Glomerular endothelial cell (primary cell): ENCODE results near the gene NPEPL1. TPM values are rescaled to one million over a fixed set of nuclear protein-coding genes. Genes with fewer than 3 reads are reported as not detected.

Experiments
- DNase-seq: peaks from one replicate; pipeline ENCODE4 v3.0.0-alpha.2; 2011; ENCODE audit warnings: low read depth, low spot score; ENCODE audit errors: extremely low read depth
- total RNA-seq: library from RNA; depleted of rRNA; stranded (reverse); fragments of >200 nt; gene quantifications from 2 replicates; pipeline ENCODE4 v1.2.3, GENCODE V29; 2015

NPEPL1 gene
- total RNA-seq, 1 donor from 2014 or later: 36.9 TPM

DNA sequence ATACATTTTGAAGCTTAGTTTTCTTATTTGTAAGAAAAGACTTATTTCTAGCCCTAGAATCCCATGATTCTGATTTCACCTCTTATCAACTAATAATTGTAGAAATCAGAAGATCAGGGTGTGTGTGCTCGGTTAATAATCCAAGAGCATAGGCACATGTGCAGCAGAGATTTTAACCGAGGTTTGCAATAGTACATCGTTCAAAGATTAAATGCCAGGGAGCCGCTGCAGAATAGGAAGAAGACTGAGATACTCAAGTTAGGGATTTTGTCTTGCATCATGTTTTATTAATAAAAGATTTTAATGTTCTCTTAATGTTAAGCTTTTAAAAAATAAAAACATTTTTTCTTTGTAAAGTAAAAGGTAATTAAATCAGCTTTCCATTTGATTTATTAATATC, 34.6 kb upstream of the NPEPL1 start:
- no peak for DNase-seq

DNA sequence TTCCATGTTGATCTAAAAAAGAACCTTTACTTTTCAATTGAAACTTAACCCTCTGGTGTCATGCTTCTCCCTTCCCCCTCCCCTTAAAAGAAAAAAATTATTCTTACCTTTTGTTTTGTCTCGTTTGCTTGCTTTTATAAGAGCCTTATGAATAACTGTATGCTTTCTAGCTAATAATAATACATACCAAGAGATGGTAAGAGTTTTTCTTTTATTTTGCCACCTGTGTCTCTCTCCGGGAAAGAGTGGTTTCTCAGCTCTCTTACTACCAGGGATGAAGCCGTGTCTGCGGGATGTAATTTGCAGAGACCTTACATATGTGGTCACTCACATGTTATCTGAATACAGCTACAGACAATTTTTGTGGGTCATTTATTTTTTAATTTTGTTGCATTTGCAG, 33.8 kb upstream of the NPEPL1 start:
- DNase-seq: no peak

DNA sequence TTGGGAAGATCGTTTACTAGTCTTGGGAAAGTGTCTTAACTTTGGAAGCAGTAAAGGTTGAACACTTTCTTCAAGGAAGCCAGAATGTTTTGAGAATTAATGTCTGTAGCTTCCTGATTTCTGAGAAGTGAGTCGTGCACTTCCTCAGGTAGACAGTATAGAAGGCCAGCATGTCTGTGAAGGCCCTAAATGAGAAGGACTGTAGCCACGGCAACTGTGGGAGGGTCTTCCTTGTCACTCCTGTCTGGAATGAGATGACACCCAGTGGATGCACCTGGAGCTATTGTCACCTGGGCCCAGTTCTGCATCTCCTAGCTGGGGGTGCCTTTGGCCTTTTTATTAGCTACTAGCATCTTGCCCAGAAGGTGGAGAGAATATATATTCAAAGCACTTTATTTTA, 32.8 kb upstream of the NPEPL1 start:
- DNase-seq: no peak

DNA sequence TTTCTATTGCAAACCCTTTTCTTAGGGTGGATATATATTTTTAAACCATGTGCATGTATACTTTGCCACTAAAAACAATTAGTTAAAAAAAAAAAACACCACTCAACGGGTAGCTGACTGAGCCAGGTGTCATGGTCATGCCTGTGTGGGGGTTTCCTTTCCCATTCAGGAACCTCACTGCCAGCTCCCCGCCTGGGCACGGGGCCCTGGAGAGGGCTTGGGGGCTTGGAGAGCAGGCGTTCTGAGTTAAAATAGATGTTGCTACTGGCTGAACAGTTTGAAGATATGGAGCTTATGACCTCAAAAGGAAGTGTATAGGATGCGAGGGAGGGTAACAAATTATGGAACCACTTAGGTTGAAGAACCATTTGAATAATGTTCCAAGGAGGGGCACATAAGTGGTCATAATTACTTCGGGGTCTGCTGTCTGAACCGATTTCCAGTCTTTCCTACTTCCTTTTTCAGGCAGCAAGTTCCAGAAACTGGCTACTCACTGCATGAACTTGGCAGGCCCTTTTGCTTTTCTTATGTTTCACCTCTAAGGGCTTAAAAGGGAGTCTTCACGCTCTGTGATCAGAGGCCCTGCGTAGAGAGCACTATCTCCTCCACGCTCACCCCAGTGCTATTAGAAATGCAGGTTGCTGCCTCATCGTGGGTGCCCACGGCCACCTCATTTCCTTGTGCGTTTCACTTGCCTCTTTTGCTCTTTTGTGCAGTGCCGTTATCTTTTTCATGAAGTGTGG, 31.6 kb upstream of the NPEPL1 start:
- no peak for DNase-seq

DNA sequence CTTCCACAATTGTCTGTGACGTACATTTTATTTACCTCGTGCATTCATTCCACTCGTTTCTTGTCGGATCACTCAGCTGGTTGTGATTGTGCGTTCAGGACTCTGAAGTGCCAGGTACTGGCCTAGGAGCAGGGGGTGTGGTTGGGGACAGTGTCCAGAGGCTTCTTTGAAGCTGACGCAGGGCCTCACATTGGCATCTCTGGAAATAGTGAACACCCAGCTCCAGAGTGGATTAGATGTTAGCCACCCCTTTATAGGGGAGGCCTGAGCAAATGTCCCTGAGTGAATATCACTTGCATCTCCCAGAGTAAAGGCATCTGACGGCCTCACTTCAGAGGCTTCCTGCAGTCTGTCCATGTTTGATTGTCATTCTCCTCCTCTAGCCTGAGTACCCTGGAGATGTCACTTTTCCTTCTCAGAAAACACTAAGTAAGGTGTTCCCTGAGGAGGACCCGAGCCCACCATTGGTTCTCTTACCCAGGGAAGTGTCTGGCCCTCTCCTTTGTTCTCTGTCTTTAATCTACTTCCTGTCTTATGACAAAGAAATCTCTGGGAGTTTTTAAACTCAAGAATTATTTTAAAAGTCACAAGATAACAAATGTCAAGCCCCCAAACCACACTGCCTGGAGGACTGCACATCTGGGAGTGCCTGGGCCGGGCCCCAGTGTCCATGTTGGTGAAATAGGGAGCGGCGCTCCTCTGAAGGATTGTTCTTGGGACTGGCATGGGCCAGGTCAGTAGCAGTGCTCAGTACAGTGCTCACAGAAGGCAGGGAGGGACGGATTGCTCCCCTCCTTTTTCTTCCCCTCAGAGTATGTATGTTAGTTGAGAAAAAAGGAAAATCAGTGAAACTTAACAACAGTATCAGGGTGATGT, 30.8 kb upstream of the NPEPL1 start:
- DNase-seq: no peak

DNA sequence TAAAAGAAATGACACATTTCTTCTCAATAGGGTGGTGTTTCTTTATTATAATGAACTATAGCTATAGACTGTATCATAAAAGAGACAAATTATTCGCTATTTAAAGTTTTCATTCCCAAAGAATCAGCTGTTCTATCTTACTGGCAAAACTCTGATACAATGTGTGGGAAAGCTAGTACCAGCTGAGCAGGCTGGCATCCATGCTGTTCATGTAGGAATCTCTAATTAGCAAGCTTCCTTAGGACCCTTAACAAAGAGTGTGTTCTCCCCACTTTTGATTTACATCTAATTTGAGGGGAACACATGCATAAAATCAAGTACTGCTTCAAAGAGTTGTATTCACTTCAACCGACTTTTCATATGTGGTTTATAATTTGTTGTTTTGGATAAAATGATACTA, 28.3 kb upstream of the NPEPL1 start:
- no peak for DNase-seq

DNA sequence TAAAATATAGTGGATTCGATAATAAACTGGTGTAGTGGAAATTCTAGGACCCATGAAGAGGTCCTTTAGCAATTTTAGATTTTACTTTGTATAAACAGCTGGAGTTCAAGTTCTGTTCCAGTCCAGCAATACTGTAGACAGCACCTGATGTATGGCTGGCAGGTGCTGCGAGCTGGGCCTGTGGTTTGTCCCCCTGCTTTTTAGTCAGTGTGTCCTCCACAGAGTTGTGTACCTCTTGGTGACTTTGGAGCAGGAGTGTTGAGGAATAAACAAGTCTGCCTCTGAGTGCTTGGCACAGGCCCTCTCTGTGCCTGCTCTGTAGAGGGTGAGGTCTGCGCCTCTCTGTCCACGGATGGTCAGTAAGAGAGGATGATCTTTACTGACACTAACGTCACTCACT, 27.7 kb upstream of the NPEPL1 start:
- no peak for DNase-seq

DNA sequence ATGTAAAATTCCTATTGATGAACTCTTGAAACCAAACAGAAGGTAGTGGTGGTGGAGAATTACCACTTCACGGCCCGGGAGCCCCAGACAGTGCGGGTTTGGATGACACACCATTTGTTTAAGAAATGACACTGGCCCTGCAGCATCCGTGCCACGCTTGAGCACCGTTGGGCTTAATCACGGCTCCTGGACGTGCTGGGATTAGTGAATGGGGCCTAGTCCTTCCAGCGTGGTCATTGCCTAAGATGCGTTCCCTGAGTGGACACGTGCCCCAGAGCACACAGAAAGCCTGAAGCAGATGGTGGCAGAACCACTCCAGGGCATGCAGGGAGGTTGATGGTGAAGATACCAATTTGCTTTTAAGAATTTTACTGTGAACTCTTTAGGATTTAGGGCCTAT, 27.0 kb upstream of the NPEPL1 start:
- no peak for DNase-seq

DNA sequence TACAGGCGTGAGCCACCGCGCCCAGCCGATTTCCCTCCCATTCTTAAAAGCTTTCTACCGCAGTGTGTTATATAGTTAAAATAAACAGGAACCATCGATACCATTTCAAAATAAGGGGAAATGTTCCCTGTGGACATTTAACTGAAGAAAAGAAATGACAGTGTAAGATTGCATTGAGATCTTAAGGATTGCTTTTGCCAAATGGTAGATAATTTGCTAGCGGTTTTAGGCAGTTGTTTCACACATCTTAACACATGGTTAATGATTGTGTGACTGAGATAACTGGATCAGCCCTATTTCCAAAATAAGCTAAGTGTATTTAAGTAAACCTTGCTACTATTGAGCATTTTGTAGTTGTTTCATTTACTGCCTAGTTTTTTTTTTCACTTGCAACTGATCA, 25.9 kb upstream of the NPEPL1 start:
- DNase-seq: no peak

DNA sequence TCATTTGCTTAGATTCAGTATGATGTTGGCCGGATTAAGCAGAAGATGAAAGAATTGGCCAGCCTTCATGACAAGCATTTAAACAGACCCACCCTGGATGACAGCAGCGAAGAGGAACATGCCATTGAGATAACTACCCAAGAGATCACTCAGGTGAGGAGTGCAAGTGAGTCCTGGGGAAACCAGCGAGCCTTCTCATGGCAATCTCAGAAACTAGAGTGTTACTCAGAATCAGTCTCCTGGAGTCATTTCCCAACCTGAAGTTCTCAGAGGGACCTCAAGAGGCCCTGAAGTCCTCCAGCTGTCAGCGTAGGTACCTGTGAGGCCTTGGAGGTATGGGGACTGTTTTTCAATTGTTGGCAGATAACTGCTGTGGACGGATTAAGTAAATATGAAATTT, 24.6 kb upstream of the NPEPL1 start:
- no peak for DNase-seq

DNA sequence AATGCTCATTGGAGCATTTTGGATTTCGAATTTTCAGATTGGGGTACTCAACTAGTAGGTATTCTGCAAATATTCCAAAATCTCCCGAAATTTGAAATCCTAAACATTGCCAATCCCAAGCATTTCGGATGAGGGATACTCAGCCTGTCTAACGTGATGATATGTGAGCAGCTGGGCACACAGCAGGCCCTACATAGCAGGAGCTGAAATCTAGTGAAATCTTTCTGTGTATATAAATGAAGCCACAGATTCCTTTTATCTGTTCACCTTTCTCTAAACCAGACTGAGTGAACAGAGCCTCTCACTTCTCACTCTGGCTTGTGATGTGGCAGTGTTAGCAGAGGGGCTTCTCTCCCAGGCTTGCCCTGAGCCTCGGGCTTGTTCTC, 23.7 kb upstream of the NPEPL1 start:
- no peak for DNase-seq

DNA sequence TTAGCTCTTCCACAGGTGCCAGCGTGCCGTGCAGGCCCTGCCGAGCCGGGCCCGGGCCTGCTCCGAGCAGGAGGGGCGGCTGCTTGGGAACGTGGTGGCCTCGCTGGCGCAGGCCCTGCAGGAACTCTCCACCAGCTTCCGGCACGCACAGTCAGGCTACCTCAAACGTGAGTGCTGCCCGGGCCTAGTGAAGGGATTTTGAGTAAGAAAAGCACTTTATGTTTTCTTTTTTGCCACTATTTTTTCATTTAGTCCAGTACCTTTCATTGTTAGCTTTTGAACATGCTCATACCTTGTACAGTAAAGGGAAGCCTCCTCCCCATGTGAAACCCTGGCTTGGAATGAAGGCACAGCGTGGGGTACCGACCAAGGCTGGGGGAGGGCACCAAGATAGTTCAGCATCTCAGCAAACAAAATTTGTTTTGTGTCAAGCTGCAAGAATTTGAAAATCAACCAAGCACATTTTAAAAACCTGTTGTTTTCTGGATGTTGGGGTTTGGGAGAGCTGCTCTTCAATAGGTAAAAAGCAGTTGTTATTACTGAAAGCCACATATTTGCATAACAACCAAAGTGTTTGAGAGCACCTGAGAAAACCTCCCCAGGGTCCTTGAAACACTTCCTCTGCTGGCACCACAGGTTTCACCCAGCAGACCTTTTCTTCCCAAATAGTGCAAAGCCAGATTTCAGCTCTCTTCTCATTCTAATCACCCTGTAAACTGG, 23.2 kb upstream of the NPEPL1 start:
- no peak for DNase-seq

DNA sequence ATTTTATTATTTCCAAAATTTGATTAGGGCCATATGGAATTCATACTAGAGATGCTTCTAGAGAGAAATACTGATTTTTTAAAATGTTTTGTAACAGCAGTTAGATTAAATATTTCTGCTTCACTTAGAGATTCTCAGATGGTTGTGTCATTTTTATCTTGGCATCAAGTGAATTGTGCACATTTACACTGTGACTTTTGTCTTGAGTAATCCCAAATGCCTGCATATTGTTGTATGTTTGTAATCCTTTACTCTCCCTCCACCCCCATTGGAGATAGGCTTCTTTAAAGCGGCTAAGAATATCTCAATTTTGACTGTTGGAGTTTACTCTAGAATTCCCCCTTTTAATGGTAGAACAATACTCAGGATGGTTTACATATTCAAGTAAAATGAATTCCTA, 22.5 kb upstream of the NPEPL1 start:
- DNase-seq: no peak

DNA sequence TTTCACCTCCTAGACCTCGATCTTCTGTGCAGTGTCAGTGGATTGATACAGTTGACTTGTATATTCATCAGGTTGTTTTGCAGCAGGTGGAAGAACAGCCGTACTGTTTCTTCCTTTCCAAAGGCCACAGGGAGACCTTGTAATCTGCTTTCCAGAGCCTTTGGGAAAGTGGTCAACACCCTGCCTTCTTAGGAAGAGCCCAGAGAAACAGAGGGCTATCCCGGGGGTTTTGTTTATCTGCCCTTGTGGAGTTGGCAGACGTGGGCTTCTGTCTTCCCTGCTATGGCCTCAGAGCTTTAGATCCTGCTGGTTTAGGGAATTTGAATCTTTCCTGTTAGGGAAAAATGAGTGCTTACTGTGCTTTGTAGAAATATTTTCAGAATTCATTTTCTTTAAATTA, 21.9 kb upstream of the NPEPL1 start:
- DNase-seq: no peak

DNA sequence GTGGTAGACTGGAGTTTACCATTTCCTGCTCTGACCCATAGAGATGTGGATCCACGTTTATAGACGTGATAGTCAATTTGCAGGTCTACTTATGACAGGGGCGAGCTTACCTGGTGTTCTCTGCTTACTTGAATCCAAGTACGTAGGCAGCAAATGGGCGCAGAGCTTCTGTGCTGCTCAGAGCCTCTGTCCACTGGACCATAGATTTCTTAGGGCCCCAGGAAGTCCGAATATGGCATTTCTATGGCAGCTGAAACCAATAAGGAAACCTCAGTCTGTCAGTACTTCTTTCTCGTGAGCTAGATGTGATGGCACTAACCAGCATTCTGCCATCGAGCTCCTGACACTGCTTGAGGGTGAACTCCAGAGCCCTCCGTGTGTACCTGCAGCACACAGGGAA, 19.5 kb upstream of the NPEPL1 start:
- no peak for DNase-seq

DNA sequence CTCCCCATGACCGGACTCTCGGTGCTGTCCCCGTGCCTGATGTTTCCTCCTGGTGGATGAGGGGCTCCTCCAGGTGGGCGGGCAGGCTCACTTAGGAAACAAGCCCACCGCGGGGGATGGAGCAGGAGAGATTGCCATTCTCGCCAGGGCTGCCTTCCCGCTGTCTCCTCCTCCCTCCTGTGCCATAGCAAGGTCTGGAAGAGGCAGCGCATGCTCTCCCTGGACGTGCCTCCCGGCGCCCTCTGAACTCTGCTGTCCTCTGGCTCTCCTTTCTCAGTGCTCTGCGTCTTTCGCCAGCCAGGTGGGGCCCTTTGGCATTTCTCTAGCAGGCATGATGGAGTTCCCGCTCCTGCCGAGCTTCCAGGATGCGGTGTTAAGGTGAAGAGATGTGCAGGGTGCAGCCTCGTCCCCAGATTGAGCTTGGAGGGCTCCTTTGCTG, 17.4 kb upstream of the NPEPL1 start:
- DNase-seq: no peak

DNA sequence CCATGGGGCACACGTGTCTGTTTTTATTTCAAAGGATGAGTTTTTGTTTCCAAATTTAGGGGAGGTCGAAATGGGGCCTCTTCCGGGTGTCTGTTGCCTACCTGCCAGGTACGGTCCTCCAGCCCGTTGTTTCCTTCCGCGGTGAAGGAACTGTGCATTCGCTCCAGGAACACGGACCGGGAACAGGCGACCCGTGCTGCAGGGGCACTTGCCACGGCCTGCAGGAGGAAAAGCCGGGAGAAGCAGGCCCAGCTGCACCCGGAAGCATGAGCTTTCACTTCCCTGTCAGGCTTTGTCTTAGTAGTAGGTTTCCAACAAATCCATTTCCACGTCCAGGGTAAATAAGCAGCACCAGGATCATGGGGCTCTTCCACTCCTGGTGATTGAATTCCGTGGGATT, 17.0 kb upstream of the NPEPL1 start:
- DNase-seq: no peak

DNA sequence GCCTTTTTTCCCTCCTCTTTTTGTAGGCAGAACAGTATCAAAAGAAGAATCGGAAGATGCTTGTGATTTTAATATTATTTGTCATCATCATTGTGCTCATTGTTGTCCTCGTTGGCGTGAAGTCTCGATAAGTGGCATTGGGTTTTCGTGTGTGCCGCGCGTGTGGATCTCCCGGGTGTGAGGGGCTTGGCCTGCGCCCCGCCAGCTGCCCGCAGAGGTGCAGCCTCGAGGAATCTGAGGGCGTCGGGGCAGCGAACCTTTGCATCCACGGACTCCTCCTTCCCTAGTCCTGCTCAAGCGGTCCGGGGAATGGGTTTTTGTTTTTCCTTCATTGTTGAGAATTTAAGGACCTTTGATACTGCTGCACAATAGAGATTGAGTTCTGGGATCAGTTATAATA, 16.4 kb upstream of the NPEPL1 start:
- DNase-seq: no peak

DNA sequence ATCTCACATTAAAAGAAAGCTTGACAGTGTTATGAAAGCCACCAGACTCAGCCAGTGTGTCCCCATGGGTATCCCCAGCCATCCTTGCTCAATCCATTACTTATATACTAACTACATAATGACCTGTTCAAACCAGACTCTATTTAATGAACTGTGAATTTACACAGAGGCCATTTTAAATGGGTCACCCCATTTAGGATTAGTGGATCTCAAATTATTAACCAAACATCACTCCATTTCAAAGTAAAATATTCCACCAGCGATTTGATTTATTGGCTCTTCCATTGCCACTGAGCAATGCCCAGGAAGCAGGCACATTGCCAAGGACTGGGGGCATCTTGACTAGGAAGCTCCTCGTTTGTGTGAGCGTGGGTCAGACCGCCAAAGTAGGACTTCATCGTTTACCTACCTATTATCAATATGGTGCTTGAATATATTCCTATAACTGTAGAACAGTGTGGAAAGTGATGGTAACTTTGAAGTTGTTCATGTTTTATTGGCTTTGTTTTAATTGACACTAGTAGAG, 15.5 kb upstream of the NPEPL1 start:
- no peak for DNase-seq

DNA sequence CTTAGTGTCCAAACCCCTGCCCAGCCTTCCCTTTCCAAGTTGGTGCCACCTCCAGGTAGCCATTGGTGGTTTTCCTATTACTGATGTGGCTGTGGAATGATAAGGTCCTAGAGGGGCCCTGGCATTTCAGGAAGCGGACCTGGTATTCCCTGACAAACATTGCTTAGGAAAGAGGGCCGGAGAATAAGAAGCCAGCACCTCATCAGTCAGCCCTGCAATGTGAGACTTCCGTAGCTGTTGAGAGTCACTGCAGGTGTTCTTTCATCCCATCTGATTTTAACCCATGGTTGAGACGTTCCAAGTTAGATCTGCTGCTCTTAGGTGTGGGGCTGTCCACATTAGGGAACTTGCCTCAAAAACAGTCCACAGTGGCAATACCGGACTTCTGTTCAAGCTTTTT, 14.8 kb upstream of the NPEPL1 start:
- no peak for DNase-seq

DNA sequence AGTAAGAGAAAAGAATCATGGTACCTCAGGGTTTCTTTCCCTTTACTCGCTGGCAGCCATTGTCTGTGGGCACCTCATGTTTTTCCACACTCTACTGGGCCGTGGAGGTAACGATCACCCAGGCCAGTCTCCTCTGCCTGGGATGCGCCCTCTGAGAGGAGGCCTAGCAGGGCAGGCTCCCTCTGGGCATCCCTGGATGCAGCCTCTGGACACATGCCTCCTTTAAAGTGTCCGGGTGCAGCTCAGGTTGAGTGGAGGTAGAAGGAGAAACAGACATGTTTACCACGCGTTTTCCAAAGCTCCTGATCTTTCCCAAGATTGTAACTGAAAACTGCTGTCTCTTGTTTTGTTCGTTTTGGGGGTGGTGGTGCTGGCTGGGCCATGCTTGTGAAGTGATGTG, 13.8 kb upstream of the NPEPL1 start:
- no peak for DNase-seq
